SH-SY5Y (cell line): ENCODE data around the gene IL2RA.

Experiments used
- GATA2 ChIP-seq: IDR thresholded peaks from 2 replicates; pipeline ENCODE4 v1.6.1; 2011; ENCODE audit warnings: mild to moderate bottlenecking, low read depth, low read length
- GATA3 ChIP-seq: IDR thresholded peaks from 2 replicates; pipeline ENCODE4 v1.6.1; 2011; ENCODE audit warnings: low read depth, mild to moderate bottlenecking, low read length, moderate library complexity

DNA sequence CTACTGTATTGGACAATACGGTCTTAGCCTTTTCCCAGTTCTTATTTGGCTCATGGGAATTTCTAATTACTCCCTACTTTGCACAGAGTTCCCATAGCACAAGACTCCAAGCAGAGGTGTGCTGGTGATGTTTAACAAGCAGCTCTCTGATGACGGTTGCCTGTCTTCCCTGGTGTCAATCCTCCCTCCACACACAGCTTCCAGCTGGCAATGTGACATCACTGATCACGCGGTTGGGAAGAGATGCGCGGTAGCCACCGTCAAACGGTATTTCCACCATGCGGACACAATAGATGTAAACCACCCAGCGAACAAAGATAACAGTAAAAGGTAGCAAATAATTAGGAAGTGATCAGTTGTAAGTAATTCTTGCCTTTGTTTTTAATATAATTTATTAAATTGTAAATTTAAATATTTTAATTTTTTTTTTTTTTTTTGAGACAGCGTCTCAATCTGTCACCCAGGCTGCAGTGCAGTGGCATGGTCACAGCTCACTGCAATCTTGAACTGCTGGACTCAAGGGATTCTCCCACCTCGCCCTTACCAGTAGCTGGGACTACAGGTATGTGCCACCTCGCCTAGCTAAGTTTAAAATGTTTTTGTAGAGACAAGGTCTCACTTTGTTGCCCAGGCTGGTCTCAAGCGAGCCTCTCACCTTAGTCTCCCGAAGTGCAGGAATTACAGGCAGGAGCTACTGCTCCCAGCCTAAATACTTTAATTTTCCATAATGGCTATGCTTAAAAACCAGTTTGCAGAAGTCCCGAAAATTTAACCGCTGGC, 48.6 kb downstream of the IL2RA start:
- TF ChIP-seq GATA2 (no peak), GATA3 (no peak)
